NCI-H446 (cell line): ENCODE measurements around the gene PHF2.
A peak's percentile ranks its signal among the peaks of the same experiment; 100 is the strongest.
"Not testable (repeated sequence)": the region's sequence is repeated elsewhere in the genome, so short reads cannot be mapped to it uniquely, and the experiment has no call there.

Experiments used
- DNase-seq, 2 experiments: peaks; one replicate each; lab custom pipeline; 2025; lab: John Stamatoyannopoulos, UW

The PHF2 gene

GRCh38 chr9:93665637-93666438, 89.5 kb downstream of the PHF2 start:
- no peak for DNase-seq

DNA sequence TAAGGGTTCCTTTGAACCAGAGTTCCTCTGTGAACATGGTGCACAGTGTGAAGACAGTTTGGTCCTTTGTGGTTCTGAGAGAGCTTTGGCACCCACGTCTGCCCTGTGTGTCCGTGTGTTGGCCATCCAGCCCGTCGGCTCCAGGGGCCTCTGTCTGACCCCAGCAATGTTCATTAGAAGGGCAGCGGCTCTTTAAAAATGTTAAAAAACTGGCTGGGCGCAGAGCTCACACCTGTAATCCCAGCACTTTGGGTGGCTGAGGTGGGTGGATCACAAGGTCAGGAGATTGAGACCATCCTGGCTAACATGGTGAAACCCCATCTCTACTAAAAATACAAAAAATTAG, 90.0 kb downstream of the PHF2 start:
- DNase-seq, result not testable (repeated sequence)

GRCh38 chr9:93667006-93667405, 90.6 kb downstream of the PHF2 start:
- DNase-seq, result no peak

- DNase-seq, result no peak
Measured at GRCh38 chr9:93667627-93668026, 91.2 kb downstream of the PHF2 start.

GRCh38 chr9:93668261-93668871, 92.0 kb downstream of the PHF2 start:
- DNase-seq, result no peak

DNA sequence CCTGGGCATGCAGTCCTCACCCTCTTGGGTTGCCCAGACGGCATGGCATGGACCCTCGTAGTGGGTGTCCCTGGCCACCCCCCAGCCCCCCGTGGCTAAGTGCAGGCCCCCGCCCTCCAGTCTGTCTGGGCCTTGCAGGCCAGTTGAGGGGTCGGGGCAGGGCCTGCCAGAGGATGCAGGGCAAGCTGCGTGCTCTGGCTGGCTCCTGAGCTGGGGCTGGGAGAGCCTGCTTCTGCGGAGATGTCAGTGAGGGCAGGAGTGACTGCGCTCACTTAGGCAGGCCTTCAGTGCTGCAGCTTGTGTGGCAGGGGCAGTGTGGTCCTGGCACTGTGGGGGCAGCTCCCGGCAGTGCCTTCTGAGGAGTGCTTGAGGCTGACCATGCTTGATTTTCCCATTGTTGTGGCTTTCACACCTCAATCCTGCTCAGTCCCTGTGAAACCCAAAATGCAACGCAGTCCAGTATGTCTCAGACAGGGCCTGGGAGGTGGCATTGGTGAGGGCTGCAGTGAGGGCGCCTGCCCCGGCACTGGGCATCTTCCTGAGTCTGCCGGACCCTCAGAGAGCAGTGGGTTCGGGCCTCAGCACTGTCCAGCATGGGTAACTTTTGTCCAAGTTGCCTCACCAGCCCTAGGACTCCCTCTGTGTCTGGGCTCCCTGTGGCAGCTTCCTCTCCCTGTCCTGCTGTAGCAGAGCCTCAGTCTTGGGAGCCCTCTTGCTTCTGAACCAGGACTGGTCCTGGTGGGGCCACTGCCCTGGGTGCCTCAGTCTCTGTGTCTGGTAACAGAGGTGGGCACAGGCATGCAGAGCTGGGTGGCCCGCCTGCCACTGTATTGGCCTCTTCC, 93.0 kb downstream of the PHF2 start:
- DNase-seq, result no peak

DNA sequence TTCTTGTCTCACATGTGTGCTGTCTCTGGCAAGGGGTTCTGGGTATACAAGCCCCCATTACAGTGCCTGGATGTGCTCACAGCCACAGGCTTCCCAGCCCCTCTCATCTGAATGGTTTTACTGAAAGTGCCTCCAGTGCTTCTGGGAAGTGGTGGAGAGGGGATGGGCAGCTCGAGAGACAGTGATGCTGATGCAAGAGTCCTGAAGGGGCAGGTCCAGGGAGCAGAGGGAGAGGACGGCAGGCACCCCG, 93.5 kb downstream of the PHF2 start:
- no peak for DNase-seq

DNA sequence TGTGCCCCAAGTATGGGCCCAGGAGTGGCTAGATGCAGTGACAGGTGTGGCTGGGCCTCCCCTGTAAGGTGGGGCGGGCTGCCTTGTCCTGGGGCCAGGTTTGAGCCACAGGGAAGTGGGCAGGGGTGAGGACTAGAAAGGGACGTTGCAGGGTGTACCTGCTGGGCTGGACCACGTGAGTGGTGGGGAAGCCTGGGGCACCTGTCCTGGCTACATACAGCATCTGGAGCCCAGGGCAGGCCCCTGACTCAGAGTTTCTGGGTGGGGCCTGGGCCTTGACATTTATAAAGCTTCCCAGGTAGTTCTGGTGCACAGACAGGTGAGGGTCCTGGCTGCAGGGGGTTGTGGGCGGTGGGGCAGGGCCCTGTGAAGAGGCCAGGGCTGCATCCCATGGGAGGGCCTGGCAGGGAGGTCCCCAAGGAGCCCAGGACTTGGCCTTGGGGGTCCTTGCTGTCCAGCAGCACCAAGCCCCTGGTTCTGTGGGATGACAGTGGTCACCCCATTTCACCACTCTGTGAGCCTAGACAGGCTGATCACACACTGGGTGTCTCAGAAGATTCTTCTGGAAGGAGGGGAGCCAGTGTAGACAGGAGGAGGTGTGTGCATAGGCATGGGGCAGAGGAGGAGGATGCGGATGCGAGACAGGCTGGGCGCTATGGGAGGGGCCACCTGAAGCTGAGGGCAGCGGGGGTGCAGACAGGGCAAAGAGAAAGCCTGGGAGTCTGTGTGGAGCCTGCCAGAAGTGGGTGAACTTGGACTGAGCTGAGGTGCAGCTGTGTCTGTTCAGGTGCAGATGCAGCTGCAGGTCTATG, 94.0 kb downstream of the PHF2 start:
- DNase-seq, result peak in 1 of 2 experiments; percentile 49

DNA sequence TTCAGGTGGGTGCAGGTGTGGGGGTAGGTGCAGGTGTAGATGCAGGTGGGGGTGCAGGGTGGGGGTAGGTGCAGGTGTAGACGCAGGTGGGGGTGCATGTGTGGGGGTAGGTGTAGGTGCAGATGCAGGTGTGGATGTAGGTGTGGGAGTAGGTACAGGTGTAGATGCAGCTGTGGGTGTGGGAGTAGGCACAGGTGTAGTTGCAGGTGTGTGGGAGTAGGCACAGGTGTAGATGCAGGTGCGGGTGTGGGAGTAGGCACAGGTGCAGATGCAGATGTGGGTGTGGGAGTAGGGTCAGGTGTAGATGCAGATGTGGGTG, 94.6 kb downstream of the PHF2 start:
- DNase-seq, result no peak

DNA sequence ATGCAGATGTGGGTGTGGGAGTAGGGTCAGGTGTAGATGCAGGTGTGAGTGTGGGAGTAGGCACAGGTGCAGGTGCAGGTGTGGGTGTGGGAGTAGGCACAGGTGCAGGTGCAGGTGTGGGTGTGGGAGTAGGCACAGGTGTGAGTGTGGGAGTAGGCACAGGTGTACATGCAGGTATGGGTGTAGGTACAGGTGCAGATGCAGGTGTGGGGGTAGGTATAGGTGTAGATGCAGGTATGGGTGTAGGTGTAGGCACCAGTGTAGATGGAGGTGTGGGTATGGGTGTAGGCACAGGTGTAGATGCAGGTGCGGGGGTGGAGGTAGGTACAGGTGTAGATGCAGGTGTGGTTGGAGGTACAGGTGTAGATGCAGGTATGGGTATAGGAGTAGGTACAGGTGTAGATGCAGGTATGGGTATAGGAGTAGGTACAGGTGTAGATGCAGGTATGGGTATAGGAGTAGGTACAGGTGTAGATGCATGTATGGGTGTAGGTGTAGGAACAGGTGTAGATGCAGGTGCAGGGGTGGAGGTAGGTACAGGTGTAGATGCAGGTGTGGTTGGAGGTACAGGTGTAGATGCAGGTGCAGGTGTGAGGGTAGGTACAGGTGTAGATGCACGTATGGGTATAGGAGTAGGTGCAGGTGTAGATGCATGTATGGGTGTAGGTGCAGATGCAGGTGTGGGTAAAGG, 96.1 kb downstream of the PHF2 start:
- DNase-seq, result not testable (repeated sequence)

DNA sequence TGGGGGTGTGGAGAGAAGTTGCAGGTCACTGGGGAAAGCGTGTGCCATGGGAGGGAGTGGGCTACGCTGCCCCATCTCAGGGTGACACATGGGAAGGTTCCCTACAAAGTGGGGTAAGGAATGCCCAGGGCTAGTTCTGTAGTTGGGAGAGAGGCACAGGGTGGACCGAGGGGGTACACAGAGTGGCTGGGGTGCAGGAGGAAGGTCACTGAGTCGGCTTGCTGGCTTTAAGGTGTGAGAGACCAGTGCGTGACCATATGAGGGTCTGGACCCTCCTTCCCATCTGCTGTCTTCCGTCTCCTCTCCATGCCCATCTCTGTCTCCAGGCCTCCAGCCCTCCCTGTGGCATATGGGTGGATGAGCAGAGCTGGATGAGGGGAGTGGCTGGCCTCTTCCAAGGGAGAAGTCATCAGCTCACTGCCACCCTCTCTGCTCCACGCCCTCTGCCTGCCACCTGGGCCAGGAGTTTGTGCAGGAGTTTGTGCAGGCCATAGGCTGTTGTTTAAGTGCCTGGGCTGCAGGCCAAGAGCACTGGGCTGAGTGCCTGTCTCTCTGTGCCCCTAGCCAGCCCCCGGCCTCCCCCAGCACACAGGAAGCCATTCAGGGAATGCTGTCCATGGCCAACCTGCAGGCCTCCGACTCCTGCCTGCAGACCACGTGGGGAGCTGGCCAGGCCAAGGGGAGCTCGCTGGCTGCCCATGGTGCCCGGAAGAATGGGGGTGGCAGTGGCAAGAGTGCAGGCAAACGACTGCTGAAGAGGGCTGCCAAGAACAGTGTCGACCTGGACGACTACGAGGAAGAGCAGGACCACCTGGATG, 96.8 kb downstream of the PHF2 start:
- peak; percentile 32 to 52 for DNase-seq

- no peak for DNase-seq
Measured at GRCh38 chr9:93673839-93674334, 97.5 kb downstream of the PHF2 start.

GRCh38 chr9:93674580-93675335, 98.4 kb downstream of the PHF2 start:
- DNase-seq, result no peak

- no peak for DNase-seq
Measured at GRCh38 chr9:93675336-93676150, 99.2 kb downstream of the PHF2 start.

- no peak for DNase-seq
Measured at GRCh38 chr9:93676310-93677047, 100.1 kb downstream of the PHF2 start.

- DNase-seq, result no peak
Measured at GRCh38 chr9:93677048-93677571, 100.7 kb downstream of the PHF2 start.

- no peak for DNase-seq
Measured at GRCh38 chr9:93677641-93678136, 101.3 kb downstream of the PHF2 start.
